H1 (cell line): ENCODE results near the gene FAM120B.

Experiments
- CBX5 ChIP-seq: fragments of 300-800, 300-1000 bp; sonication (generic); IDR thresholded peaks from 2 replicates; pipeline ENCODE4 v1.7.1; 2016; ENCODE audit warnings: antibody characterized with exemption, low read length, low read depth
- CEBPB ChIP-seq: IDR thresholded peaks from 2 replicates; pipeline ENCODE4 v1.6.1; 2012; ENCODE audit warnings: low read depth, low read length
- CTCF ChIP-seq, 3 experiments: IDR thresholded peaks; 1 replicate in 2 of 3; 2 replicates in 1 of 3; pipeline versions ENCODE4 v1.5.1 to v1.6.1; 2011; ENCODE audit warnings: low read length in 3 of 3, mild to moderate bottlenecking in 3 of 3, inconsistent platforms in 2 of 3, low read depth in 1 of 3, moderate library complexity in 1 of 3; ENCODE audit not compliant: insufficient read depth in 1 of 3; ENCODE audit errors: control extremely low read depth in 1 of 3
- EZH2 ChIP-seq: fragments of 200-600 bp; sonication (generic); IDR thresholded peaks from 2 replicates; pipeline ENCODE4 v1.7.1; 2012; ENCODE audit warnings: low read depth, mild to moderate bottlenecking, moderate library complexity, low read length, inconsistent platforms; ENCODE audit not compliant: severe bottlenecking
- KDM5A ChIP-seq: fragments of 200-600 bp; IDR thresholded peaks from 2 replicates; pipeline ENCODE4 v1.7.1; 2012; ENCODE audit warnings: mild to moderate bottlenecking, low read length, inconsistent platforms, mixed read lengths
- MAX ChIP-seq: IDR thresholded peaks from 2 replicates; pipeline ENCODE4 v1.6.1; 2012; ENCODE audit warnings: inconsistent platforms
- POLR2A ChIP-seq, 2 experiments: IDR thresholded peaks; 1 replicate in 1 of 2; 2 replicates in 1 of 2; pipeline ENCODE4 v1.6.1; 2011; ENCODE audit warnings: low read depth in 2 of 2, low read length in 2 of 2, mild to moderate bottlenecking in 2 of 2; ENCODE audit errors: control extremely low read depth in 1 of 2
- RAD21 ChIP-seq, 2 experiments: IDR thresholded peaks in 1 of 2; conservative IDR thresholded peaks in 1 of 2; 2 replicates each; pipeline ENCODE4 v1.6.1; 2011; ENCODE audit warnings: low read depth in 2 of 2, low read length in 2 of 2, improper control_type of control experiment in 1 of 2, inconsistent platforms in 1 of 2, mild to moderate bottlenecking in 1 of 2, moderate library complexity in 1 of 2
- RFX5 ChIP-seq: IDR thresholded peaks from 2 replicates; pipeline ENCODE4 v1.6.1; 2011; ENCODE audit warnings: low read depth, low read length, improper control_type of control experiment, borderline replicate concordance
- RNF2 ChIP-seq: fragments of 200-900, 300-1000 bp; sonication (generic); IDR thresholded peaks from 2 replicates; pipeline ENCODE4 v1.7.1; 2016; ENCODE audit warnings: borderline replicate concordance, low read depth, mild to moderate bottlenecking, antibody characterized with exemption, low read length; ENCODE audit not compliant: poor library complexity, severe bottlenecking; ENCODE audit errors: missing control alignments
- SIX5 ChIP-seq: IDR thresholded peaks from 2 replicates; pipeline ENCODE4 v1.6.1; 2011; ENCODE audit warnings: mild to moderate bottlenecking, low read depth, low read length
- SUZ12 ChIP-seq: fragments of 200-600 bp; sonication (generic); IDR thresholded peaks from 2 replicates; pipeline ENCODE4 v1.6.1; 2012; ENCODE audit warnings: mild to moderate bottlenecking, inconsistent platforms, low read length, moderate library complexity, mixed read lengths
- TAF1 ChIP-seq: IDR thresholded peaks from 2 replicates; pipeline ENCODE4 v1.6.1; 2011; ENCODE audit warnings: mild to moderate bottlenecking, low read depth, low read length
- ZNF274 ChIP-seq: IDR thresholded peaks from 2 replicates; pipeline ENCODE4 v1.7.0; 2012; ENCODE audit warnings: low read length, borderline replicate concordance; ENCODE audit errors: extremely low read depth

GRCh38 chr6:170301184-170301583 is 5.4 kb upstream of the FAM120B start:
- no peak for TF ChIP-seq SUZ12
- TF ChIP-seq CTCF (IDR thresholded peaks at IDR 0.05; ENCODE audit: control extremely low read depth in 1 of 3, insufficient read depth in 1 of 3, low read depth in 1 of 3, low read length in 3 of 3) = no peak
- TF ChIP-seq SIX5 = no peak
- no peak for TF ChIP-seq RNF2
- no peak for TF ChIP-seq CEBPB
- TF ChIP-seq KDM5A = no peak
- no peak for TF ChIP-seq TAF1
- no peak for TF ChIP-seq RFX5
- TF ChIP-seq POLR2A (IDR thresholded peaks at IDR 0.05; ENCODE audit: control extremely low read depth in 1 of 2, low read depth in 2 of 2, low read length in 2 of 2) = no peak
- TF ChIP-seq ZNF274 = no peak
- TF ChIP-seq CBX5 = no peak
- no peak for TF ChIP-seq RAD21 (IDR thresholded peaks at IDR 0.05 in 1 of 2, conservative IDR thresholded peaks at IDR 0.05 in 1 of 2; ENCODE audit: low read depth in 2 of 2, low read length in 2 of 2)
- TF ChIP-seq EZH2 = no peak
- no peak for TF ChIP-seq MAX
